Measurements from ENCODE around the gene EPHA2. TPM values are rescaled to one million over a fixed set of nuclear protein-coding genes. Genes with fewer than 3 reads are reported as not detected.

Gene EPHA2
- total and polyA plus RNA-seq, 2 donors (not counting 3 experiments of a cell fraction or from before 2014, with no cell fraction given): 141 to 147 TPM

GRCh38 chr1:16195518-16195905 is 39.6 kb upstream of the EPHA2 start:
- POLR2A ChIA-PET: no interaction called here
- Histone ChIP-seq H3K4me1 (ENCODE audit: control insufficient read depth, extremely low read depth, insufficient read depth, low read length) (no peaks in the 10 kb centered on the region), H3K9ac (replicated peaks; ENCODE audit: extremely low read depth, insufficient read depth, low read length) (no peak overlapping the region), H3K79me2 (ENCODE audit: control insufficient read depth, insufficient read depth, low read length) (no peaks in the 10 kb centered on the region), H3K27ac (ENCODE audit: insufficient read depth, low read depth, low read length) (no peak overlapping the region), H3K4me2 (ENCODE audit: insufficient read depth, low read length) (no peak overlapping the region), H3K9me3 (replicated peaks; ENCODE audit: control insufficient read depth, insufficient read depth, low read length) (no peaks in the 10 kb centered on the region), H3K9me1 (replicated peaks; ENCODE audit: control insufficient read depth, extremely low read depth, insufficient read depth, low read length) (no peaks in the 10 kb centered on the region), H3K27me3 (ENCODE audit: control insufficient read depth in 2 of 2, insufficient read depth in 2 of 2, low read length in 2 of 2) (no peaks in the 10 kb centered on the region), H2AFZ (ENCODE audit: low read depth, low read length) (no peak overlapping the region), H3K36me3 (ENCODE audit: control insufficient read depth in 2 of 2, extremely low read depth in 1 of 2, insufficient read depth in 2 of 2, low read length in 2 of 2) (no peaks in the 10 kb centered on the region), H4K20me1 (replicated peaks; ENCODE audit: control insufficient read depth, extremely low read depth, insufficient read depth, low read length) (no peaks in the 10 kb centered on the region), H3K4me3 (replicated peaks in 1 of 3; ENCODE audit: insufficient read depth in 1 of 3, low read depth in 1 of 3, low read length in 3 of 3) (no peak overlapping the region)
- intact Hi-C loops (cut with micrococcal nuclease) (no loop called here), dilution Hi-C loops (cut with MboI; ENCODE audit: extremely low pct_ligation_motif_present, low sequenced_read_pairs) (no loop called here)
- CTCF ChIA-PET: interaction anchor here (16.2 kb wide), 1 partner anchor 115 kb away, joined by 353 read pairs; no protein-coding TSS in a partner anchor
- DNase-seq (ENCODE audit: low read depth, low spot score) (no peak), FAIRE-seq (no peak)
- TF ChIP-seq, protein P1, sequence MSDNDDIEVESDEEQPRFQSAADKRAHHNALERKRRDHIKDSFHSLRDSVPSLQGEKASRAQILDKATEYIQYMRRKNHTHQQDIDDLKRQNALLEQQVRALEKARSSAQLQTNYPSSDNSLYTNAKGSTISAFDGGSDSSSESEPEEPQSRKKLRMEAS (IDR thresholded peaks at IDR 0.05; ENCODE audit: insufficient read depth, insufficient read length): no peak
- TF ChIP-seq POLR2A (IDR thresholded peaks at IDR 0.05; ENCODE audit: low read depth, low read length) (no peak), EZH2 (IDR thresholded peaks at IDR 0.05; ENCODE audit: borderline replicate concordance, low read depth, low read length, severe bottlenecking) (no peak), POLR2AphosphoS5 (IDR thresholded peaks at IDR 0.05; ENCODE audit: insufficient read depth, low read depth, low read length) (no peak), JUN (IDR thresholded peaks at IDR 0.05; ENCODE audit: borderline replicate concordance, insufficient read depth, insufficient read length, low read depth) (no peak)
- TF ChIP-seq, protein P2, sequence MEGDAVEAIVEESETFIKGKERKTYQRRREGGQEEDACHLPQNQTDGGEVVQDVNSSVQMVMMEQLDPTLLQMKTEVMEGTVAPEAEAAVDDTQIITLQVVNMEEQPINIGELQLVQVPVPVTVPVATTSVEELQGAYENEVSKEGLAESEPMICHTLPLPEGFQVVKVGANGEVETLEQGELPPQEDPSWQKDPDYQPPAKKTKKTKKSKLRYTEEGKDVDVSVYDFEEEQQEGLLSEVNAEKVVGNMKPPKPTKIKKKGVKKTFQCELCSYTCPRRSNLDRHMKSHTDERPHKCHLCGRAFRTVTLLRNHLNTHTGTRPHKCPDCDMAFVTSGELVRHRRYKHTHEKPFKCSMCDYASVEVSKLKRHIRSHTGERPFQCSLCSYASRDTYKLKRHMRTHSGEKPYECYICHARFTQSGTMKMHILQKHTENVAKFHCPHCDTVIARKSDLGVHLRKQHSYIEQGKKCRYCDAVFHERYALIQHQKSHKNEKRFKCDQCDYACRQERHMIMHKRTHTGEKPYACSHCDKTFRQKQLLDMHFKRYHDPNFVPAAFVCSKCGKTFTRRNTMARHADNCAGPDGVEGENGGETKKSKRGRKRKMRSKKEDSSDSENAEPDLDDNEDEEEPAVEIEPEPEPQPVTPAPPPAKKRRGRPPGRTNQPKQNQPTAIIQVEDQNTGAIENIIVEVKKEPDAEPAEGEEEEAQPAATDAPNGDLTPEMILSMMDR (IDR thresholded peaks at IDR 0.05; ENCODE audit: extremely low read depth in 1 of 2, insufficient read depth in 1 of 2, low read depth in 1 of 2, low read length in 2 of 2): no peak
- no TSS peak for BruUV-seq (replicated peaks)

Measured in endothelial cell of umbilical vein (primary cell).